HEK293 (cell line): Measurements from ENCODE around the gene VLDLR.

Source experiments
- CTCF ChIA-PET: fragments of 350-600 bp; formaldehyde crosslinking; extraction: SDS; loops from one replicate; lab custom pipeline; 2021; ENCODE audit warnings: antibody characterized with exemption; lab: Yijun Ruan, JAX
- POLR2A ChIA-PET: fragments of 300-600 bp; formaldehyde crosslinking; extraction: SDS; loops from one replicate; lab custom pipeline; 2020; ENCODE audit warnings: antibody characterized with exemption, inconsistent platforms; lab: Yijun Ruan, JAX
- H3K27ac ChIP-seq: fragments of 200-500 bp; sonication (Bioruptor generic); 2 replicates; pipeline ENCODE4 v1.5.1; 2014; ENCODE audit warnings: low read depth, low read length, control low read depth, inconsistent platforms; ENCODE audit errors: extremely low read depth
- H3K36me3 ChIP-seq, 2 experiments: fragments of 200-500 bp in 1 of 2; sonication (Bioruptor generic) in 1 of 2; 1 replicate in 1 of 2; 2 replicates in 1 of 2; pipeline ENCODE4 v1.5.1; 2014 to 2017; ENCODE audit warnings: inconsistent platforms in 2 of 2, low read length in 2 of 2; ENCODE audit not compliant: control insufficient read depth in 2 of 2, insufficient read depth in 1 of 2
- H3K4me1 ChIP-seq: fragments of 200-500 bp; sonication (Bioruptor generic); 2 replicates; pipeline ENCODE4 v1.5.1; 2014; ENCODE audit warnings: mild to moderate bottlenecking, low read length, inconsistent platforms; ENCODE audit not compliant: control insufficient read depth, insufficient read depth
- H3K4me3 ChIP-seq: 2 replicates; pipeline ENCODE4 v1.5.1; 2011; ENCODE audit warnings: low read depth, mild to moderate bottlenecking, control low read depth, low read length, moderate library complexity
- H3K9me3 ChIP-seq: fragments of 200-500 bp; sonication (Bioruptor generic); 2 replicates; pipeline ENCODE4 v1.5.1; 2014; ENCODE audit warnings: low read depth, low read length, inconsistent platforms; ENCODE audit not compliant: control insufficient read depth, insufficient read depth
- IKZF3 ChIP-seq: fragments of 450-650 bp; IDR thresholded peaks from 2 replicates; pipeline ENCODE4 v1.5.0; 2018; ENCODE audit warnings: missing biosample characterization, mild to moderate bottlenecking, missing genetic modification characterization, moderate library complexity
- KLF10 ChIP-seq: fragments of 450-650 bp; IDR thresholded peaks from 2 replicates; pipeline ENCODE4 v1.5.1; 2018; ENCODE audit warnings: missing biosample characterization, mild to moderate bottlenecking, missing genetic modification characterization
- SP3 ChIP-seq: fragments of 450-650 bp; formaldehyde crosslinking; IDR thresholded peaks from 2 replicates; pipeline ENCODE4 v1.5.1; 2016; ENCODE audit warnings: missing biosample characterization, missing genetic modification characterization
- ZBTB20 ChIP-seq: fragments of 450-650 bp; formaldehyde crosslinking; IDR thresholded peaks from 2 replicates; pipeline ENCODE4 v1.5.1; 2016; ENCODE audit warnings: missing biosample characterization, missing genetic modification characterization
- ZNF10 ChIP-seq: fragments of 450-650 bp; formaldehyde crosslinking; IDR thresholded peaks from 2 replicates; pipeline ENCODE4 v1.5.1; 2017; ENCODE audit warnings: missing biosample characterization, missing genetic modification characterization
- ZNF140 ChIP-seq: fragments of 450-650 bp; formaldehyde crosslinking; IDR thresholded peaks from 2 replicates; pipeline ENCODE4 v1.5.1; 2016; ENCODE audit warnings: missing biosample characterization, missing genetic modification characterization
- ZNF169 ChIP-seq: fragments of 450-650 bp; formaldehyde crosslinking; IDR thresholded peaks from 2 replicates; pipeline ENCODE4 v1.5.1; 2016; ENCODE audit warnings: missing biosample characterization, missing genetic modification characterization
- ZNF211 ChIP-seq: fragments of 450-650 bp; formaldehyde crosslinking; IDR thresholded peaks from 2 replicates; pipeline ENCODE4 v1.5.1; 2016; ENCODE audit warnings: low read depth, missing biosample characterization, missing genetic modification characterization
- ZNF530 ChIP-seq: fragments of 450-650 bp; formaldehyde crosslinking; IDR thresholded peaks from 2 replicates; pipeline ENCODE4 v1.5.1; 2016; ENCODE audit warnings: low read depth, missing biosample characterization, missing genetic modification characterization
- ZNF561 ChIP-seq: fragments of 450-650 bp; IDR thresholded peaks from 2 replicates; pipeline ENCODE4 v1.5.1; 2018; ENCODE audit warnings: missing biosample characterization, missing genetic modification characterization, borderline replicate concordance
- ZNF585B ChIP-seq: fragments of 450-650 bp; formaldehyde crosslinking; IDR thresholded peaks from 2 replicates; pipeline ENCODE4 v1.5.1; 2016; ENCODE audit warnings: missing biosample characterization, missing genetic modification characterization
- ZNF707 ChIP-seq: fragments of 450-650 bp; formaldehyde crosslinking; IDR thresholded peaks from 2 replicates; pipeline ENCODE4 v1.5.1; 2016; ENCODE audit warnings: missing biosample characterization, missing genetic modification characterization
- TF ChIP-seq, protein P1 (sequence below): fragments of 450-650 bp; formaldehyde crosslinking; IDR thresholded peaks from 2 replicates; pipeline ENCODE4 v1.5.1; 2016; ENCODE audit warnings: missing biosample characterization, missing genetic modification characterization
- TF ChIP-seq, protein P2 (sequence below): fragments of 450-650 bp; formaldehyde crosslinking; IDR thresholded peaks from 2 replicates; pipeline ENCODE4 v1.5.1; 2017; ENCODE audit warnings: missing biosample characterization, missing genetic modification characterization
- TF ChIP-seq, protein P3 (sequence below): fragments of 450-650 bp; formaldehyde crosslinking; IDR thresholded peaks from 2 replicates; pipeline ENCODE4 v1.5.1; 2016; ENCODE audit warnings: missing biosample characterization, missing genetic modification characterization
- TF ChIP-seq, protein P4 (sequence below): fragments of 450-650 bp; formaldehyde crosslinking; IDR thresholded peaks from 2 replicates; pipeline ENCODE4 v1.5.1; 2016; ENCODE audit warnings: missing biosample characterization, missing genetic modification characterization
- TF ChIP-seq, protein P5 (sequence below): fragments of 450-650 bp; formaldehyde crosslinking; IDR thresholded peaks from 2 replicates; pipeline ENCODE4 v1.5.1; 2016; ENCODE audit warnings: missing biosample characterization, missing genetic modification characterization
- TF ChIP-seq, protein P6 (sequence below): fragments of 450-650 bp; formaldehyde crosslinking; conservative IDR thresholded peaks from 2 replicates; pipeline ENCODE4 v1.5.1; 2016; ENCODE audit warnings: low read depth, missing biosample characterization, missing genetic modification characterization
- TF ChIP-seq, protein P7 (sequence below): fragments of 450-650 bp; formaldehyde crosslinking; IDR thresholded peaks from 2 replicates; pipeline ENCODE4; 2016; ENCODE audit warnings: missing biosample characterization, missing genetic modification characterization

VLDLR gene

DNA sequence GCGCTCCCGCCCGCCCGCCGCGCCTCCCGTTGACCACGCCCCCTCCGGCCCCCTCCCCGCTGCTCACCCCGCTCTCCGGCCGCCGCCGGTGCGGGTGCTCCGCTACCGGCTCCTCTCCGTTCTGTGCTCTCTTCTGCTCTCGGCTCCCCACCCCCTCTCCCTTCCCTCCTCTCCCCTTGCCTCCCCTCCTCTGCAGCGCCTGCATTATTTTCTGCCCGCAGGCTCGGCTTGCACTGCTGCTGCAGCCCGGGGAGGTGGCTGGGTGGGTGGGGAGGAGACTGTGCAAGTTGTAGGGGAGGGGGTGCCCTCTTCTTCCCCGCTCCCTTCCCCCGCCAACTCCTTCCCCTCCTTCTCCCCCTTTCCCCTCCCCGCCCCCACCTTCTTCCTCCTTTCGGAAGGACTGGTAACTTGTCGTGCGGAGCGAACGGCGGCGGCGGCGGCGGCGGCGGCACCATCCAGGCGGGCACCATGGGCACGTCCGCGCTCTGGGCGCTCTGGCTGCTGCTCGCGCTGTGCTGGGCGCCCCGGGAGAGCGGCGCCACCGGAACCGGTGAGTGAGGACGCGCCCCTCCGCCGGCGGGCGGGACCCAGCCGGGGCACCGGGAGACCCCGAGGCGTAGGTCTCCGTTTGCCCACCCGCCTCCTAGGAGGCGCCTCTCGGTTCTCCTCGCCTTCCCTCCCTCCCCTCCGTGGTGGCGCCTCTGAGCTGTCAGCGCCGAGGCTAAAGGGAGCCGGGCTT lies at the start of gene VLDLR:
Gene VLDLR (plus strand): TSS at position 66 of the 739 bp plus-strand sequence. CDS start 403 bp downstream, at position 469.
- peak within 1 kb of the TSS; percentile 75; the same call in 1 of the 2 replicates for H3K27ac ChIP-seq
- H3K4me1 ChIP-seq = no peaks in the 10 kb centered on the region
- no peaks in the 10 kb centered on the region for H3K36me3 ChIP-seq
- CTCF ChIA-PET = no interaction called here
- peak within 1 kb of the TSS; percentile 57 for H3K4me3 ChIP-seq
- no peaks in the 10 kb centered on the region; the same call in 1 of the 2 replicates for H3K9me3 ChIP-seq
- POLR2A ChIA-PET = interaction anchor here (0.6 to 1.4 kb wide), 5 partner anchors 19 to 387 kb away, joined by 3 to 5 read pairs (median 3); no protein-coding TSS in a partner anchor
- TF ChIP-seq ZNF211 (no peak), IKZF3 (no peak), ZNF561 (no peak), ZNF169 (no peak), ZNF140 (tag by site-specific recombination) (no peak), KLF10 (no peak), ZNF585B (no peak), ZBTB20 (tag by site-specific recombination) (0 out of 2 replicates have a peak, but pooled peaks have one; percentile 5), ZNF530 (tag by site-specific recombination) (no peak), ZNF10 (no peak), ZNF707 (no peak), SP3 (tag by site-specific recombination) (peak; percentile 15)
- TF ChIP-seq, protein P1, sequence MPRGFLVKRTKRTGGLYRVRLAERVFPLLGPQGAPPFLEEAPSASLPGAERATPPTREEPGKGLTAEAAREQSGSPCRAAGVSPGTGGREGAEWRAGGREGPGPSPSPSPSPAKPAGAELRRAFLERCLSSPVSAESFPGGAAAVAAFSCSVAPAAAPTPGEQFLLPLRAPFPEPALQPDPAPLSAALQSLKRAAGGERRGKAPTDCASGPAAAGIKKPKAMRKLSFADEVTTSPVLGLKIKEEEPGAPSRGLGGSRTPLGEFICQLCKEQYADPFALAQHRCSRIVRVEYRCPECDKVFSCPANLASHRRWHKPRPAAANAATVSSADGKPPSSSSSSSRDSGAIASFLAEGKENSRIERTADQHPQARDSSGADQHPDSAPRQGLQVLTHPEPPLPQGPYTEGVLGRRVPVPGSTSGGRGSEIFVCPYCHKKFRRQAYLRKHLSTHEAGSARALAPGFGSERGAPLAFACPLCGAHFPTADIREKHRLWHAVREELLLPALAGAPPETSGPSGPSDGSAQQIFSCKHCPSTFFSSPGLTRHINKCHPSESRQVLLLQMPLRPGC (tag by site-specific recombination) = no peak
- TF ChIP-seq, protein P2, sequence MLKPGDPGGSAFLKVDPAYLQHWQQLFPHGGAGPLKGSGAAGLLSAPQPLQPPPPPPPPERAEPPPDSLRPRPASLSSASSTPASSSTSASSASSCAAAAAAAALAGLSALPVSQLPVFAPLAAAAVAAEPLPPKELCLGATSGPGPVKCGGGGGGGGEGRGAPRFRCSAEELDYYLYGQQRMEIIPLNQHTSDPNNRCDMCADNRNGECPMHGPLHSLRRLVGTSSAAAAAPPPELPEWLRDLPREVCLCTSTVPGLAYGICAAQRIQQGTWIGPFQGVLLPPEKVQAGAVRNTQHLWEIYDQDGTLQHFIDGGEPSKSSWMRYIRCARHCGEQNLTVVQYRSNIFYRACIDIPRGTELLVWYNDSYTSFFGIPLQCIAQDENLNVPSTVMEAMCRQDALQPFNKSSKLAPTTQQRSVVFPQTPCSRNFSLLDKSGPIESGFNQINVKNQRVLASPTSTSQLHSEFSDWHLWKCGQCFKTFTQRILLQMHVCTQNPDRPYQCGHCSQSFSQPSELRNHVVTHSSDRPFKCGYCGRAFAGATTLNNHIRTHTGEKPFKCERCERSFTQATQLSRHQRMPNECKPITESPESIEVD (tag by site-specific recombination) = no peak
- TF ChIP-seq, protein P3, sequence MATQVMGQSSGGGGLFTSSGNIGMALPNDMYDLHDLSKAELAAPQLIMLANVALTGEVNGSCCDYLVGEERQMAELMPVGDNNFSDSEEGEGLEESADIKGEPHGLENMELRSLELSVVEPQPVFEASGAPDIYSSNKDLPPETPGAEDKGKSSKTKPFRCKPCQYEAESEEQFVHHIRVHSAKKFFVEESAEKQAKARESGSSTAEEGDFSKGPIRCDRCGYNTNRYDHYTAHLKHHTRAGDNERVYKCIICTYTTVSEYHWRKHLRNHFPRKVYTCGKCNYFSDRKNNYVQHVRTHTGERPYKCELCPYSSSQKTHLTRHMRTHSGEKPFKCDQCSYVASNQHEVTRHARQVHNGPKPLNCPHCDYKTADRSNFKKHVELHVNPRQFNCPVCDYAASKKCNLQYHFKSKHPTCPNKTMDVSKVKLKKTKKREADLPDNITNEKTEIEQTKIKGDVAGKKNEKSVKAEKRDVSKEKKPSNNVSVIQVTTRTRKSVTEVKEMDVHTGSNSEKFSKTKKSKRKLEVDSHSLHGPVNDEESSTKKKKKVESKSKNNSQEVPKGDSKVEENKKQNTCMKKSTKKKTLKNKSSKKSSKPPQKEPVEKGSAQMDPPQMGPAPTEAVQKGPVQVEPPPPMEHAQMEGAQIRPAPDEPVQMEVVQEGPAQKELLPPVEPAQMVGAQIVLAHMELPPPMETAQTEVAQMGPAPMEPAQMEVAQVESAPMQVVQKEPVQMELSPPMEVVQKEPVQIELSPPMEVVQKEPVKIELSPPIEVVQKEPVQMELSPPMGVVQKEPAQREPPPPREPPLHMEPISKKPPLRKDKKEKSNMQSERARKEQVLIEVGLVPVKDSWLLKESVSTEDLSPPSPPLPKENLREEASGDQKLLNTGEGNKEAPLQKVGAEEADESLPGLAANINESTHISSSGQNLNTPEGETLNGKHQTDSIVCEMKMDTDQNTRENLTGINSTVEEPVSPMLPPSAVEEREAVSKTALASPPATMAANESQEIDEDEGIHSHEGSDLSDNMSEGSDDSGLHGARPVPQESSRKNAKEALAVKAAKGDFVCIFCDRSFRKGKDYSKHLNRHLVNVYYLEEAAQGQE (tag by site-specific recombination) = no peak
- TF ChIP-seq, protein P4, sequence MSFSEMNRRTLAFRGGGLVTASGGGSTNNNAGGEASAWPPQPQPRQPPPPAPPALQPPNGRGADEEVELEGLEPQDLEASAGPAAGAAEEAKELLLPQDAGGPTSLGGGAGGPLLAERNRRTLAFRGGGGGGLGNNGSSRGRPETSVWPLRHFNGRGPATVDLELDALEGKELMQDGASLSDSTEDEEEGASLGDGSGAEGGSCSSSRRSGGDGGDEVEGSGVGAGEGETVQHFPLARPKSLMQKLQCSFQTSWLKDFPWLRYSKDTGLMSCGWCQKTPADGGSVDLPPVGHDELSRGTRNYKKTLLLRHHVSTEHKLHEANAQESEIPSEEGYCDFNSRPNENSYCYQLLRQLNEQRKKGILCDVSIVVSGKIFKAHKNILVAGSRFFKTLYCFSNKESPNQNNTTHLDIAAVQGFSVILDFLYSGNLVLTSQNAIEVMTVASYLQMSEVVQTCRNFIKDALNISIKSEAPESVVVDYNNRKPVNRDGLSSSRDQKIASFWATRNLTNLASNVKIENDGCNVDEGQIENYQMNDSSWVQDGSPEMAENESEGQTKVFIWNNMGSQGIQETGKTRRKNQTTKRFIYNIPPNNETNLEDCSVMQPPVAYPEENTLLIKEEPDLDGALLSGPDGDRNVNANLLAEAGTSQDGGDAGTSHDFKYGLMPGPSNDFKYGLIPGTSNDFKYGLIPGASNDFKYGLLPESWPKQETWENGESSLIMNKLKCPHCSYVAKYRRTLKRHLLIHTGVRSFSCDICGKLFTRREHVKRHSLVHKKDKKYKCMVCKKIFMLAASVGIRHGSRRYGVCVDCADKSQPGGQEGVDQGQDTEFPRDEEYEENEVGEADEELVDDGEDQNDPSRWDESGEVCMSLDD = no peak
- TF ChIP-seq, protein P5, sequence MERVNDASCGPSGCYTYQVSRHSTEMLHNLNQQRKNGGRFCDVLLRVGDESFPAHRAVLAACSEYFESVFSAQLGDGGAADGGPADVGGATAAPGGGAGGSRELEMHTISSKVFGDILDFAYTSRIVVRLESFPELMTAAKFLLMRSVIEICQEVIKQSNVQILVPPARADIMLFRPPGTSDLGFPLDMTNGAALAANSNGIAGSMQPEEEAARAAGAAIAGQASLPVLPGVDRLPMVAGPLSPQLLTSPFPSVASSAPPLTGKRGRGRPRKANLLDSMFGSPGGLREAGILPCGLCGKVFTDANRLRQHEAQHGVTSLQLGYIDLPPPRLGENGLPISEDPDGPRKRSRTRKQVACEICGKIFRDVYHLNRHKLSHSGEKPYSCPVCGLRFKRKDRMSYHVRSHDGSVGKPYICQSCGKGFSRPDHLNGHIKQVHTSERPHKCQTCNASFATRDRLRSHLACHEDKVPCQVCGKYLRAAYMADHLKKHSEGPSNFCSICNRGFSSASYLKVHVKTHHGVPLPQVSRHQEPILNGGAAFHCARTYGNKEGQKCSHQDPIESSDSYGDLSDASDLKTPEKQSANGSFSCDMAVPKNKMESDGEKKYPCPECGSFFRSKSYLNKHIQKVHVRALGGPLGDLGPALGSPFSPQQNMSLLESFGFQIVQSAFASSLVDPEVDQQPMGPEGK (tag by site-specific recombination) = peak; percentile 25; the same call in 1 of the 2 replicates
- TF ChIP-seq, protein P6, sequence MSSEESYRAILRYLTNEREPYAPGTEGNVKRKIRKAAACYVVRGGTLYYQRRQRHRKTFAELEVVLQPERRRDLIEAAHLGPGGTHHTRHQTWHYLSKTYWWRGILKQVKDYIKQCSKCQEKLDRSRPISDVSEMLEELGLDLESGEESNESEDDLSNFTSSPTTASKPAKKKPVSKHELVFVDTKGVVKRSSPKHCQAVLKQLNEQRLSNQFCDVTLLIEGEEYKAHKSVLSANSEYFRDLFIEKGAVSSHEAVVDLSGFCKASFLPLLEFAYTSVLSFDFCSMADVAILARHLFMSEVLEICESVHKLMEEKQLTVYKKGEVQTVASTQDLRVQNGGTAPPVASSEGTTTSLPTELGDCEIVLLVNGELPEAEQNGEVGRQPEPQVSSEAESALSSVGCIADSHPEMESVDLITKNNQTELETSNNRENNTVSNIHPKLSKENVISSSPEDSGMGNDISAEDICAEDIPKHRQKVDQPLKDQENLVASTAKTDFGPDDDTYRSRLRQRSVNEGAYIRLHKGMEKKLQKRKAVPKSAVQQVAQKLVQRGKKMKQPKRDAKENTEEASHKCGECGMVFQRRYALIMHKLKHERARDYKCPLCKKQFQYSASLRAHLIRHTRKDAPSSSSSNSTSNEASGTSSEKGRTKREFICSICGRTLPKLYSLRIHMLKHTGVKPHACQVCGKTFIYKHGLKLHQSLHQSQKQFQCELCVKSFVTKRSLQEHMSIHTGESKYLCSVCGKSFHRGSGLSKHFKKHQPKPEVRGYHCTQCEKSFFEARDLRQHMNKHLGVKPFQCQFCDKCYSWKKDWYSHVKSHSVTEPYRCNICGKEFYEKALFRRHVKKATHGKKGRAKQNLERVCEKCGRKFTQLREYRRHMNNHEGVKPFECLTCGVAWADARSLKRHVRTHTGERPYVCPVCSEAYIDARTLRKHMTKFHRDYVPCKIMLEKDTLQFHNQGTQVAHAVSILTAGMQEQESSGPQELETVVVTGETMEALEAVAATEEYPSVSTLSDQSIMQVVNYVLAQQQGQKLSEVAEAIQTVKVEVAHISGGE (tag by site-specific recombination) = no peak
- TF ChIP-seq, protein P7, sequence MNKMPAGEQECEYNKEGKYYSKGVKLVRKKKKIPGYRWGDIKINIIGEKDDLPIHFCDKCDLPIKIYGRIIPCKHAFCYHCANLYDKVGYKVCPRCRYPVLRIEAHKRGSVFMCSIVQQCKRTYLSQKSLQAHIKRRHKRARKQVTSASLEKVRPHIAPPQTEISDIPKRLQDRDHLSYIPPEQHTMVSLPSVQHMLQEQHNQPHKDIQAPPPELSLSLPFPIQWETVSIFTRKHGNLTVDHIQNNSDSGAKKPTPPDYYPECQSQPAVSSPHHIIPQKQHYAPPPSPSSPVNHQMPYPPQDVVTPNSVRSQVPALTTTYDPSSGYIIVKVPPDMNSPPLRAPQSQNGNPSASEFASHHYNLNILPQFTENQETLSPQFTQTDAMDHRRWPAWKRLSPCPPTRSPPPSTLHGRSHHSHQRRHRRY (tag by site-specific recombination) = no peak
